Natural killer cell (primary cell): ENCODE results near the gene SIPA1L3. TPM values are rescaled to one million over a fixed set of nuclear protein-coding genes. Genes with fewer than 3 reads are reported as not detected.
A peak's percentile ranks its signal among the peaks of the same experiment; 100 is the strongest.

Source experiments
- ATAC-seq, 3 donors: fragments of 150-1000 bp in 2 of 3; fragments of 200-7000 bp in 1 of 3; cut with Tn5 transposase; 1 replicate in 1 of 3; 2 replicates in 2 of 3; pipeline ENCODE4 v1.10.0; 2021; ENCODE audit warnings: mild to moderate bottlenecking in 2 of 3, moderate library complexity in 2 of 3
- DNase-seq, 2 donors: peaks; one replicate each; pipeline versions ENCODE4 v3.0.0 to v3.0.0-alpha.2; 2013 to 2021; ENCODE audit warnings: mixed read lengths in 1 of 2
- H3K27ac ChIP-seq: one replicate; pipeline ENCODE4 v1.5.1; 2013; ENCODE audit warnings: mild to moderate bottlenecking, low read length
- H3K27me3 ChIP-seq: one replicate; pipeline ENCODE4 v1.6.1; 2013; ENCODE audit warnings: low read length; ENCODE audit not compliant: control insufficient read depth, insufficient read depth
- H3K36me3 ChIP-seq: one replicate; pipeline ENCODE4 v1.6.1; 2013; ENCODE audit warnings: low read length; ENCODE audit not compliant: control insufficient read depth, insufficient read depth
- H3K4me1 ChIP-seq: one replicate; pipeline ENCODE4 v1.6.1; 2013; ENCODE audit warnings: low read length; ENCODE audit not compliant: control insufficient read depth, insufficient read depth
- H3K4me3 ChIP-seq: one replicate; pipeline ENCODE4 v1.5.1; 2013; ENCODE audit warnings: low read length
- H3K9me3 ChIP-seq: one replicate; pipeline ENCODE4 v1.6.1; 2013; ENCODE audit warnings: low read length; ENCODE audit not compliant: control insufficient read depth, insufficient read depth
- H3K27ac Mint-ChIP-seq, 2 donors: one replicate each; pipeline ENCODE4 v1.8.0; 2022; ENCODE audit warnings: mild to moderate bottlenecking in 2 of 2, mixed read lengths in 2 of 2, moderate library complexity in 1 of 2
- H3K27me3 Mint-ChIP-seq, 2 donors: one replicate each; pipeline ENCODE4 v1.8.0; 2022; ENCODE audit warnings: low read depth in 2 of 2, mixed read lengths in 2 of 2
- H3K36me3 Mint-ChIP-seq: one replicate; pipeline ENCODE4 v1.8.0; 2022; ENCODE audit warnings: mixed read lengths
- H3K4me1 Mint-ChIP-seq, 2 donors: one replicate each; pipeline ENCODE4 v1.8.0; 2022; ENCODE audit warnings: mixed read lengths in 2 of 2
- H3K4me3 Mint-ChIP-seq: one replicate; pipeline ENCODE4 v1.8.0; 2022; ENCODE audit warnings: mild to moderate bottlenecking, moderate library complexity, mixed read lengths
- H3K9me3 Mint-ChIP-seq, 2 donors: one replicate each; pipeline ENCODE4 v1.8.0; 2022; ENCODE audit warnings: mixed read lengths in 2 of 2
- WGBS: methylation state at CpG from one replicate; pipeline ENCODE4 v1.1.7; 2013; ENCODE audit warnings: missing lambda C conversion rate; ENCODE audit not compliant: insufficient coverage; 5-methylcytosine and 5-hydroxymethylcytosine counted together
- intact Hi-C: fragments of 100-400 bp; cut with micrococcal nuclease; formaldehyde crosslinking; loops from one replicate; pipeline ENCODE4 v1.14.2; 2022
- total RNA-seq, 4 donors: library from RNA; stranded (reverse); fragments of 120-200 nt in 1 of 4; gene quantifications; one replicate each; pipeline versions ENCODE4 v1.2.3 to v1.2.4, GENCODE V29; 2013 to 2022
- TF ChIP-seq, protein P1 (sequence below): fragments of 200-600 bp; IDR thresholded peaks from one replicate; pipeline ENCODE4 v1.8.0; 2022; ENCODE audit warnings: antibody characterized with exemption

The SIPA1L3 gene
- total RNA-seq, 3 donors from 2014 or later (not counting 1 experiment from before 2014, with no cell fraction given) = 34.4 to 35.8 (median 35.4) TPM

DNA sequence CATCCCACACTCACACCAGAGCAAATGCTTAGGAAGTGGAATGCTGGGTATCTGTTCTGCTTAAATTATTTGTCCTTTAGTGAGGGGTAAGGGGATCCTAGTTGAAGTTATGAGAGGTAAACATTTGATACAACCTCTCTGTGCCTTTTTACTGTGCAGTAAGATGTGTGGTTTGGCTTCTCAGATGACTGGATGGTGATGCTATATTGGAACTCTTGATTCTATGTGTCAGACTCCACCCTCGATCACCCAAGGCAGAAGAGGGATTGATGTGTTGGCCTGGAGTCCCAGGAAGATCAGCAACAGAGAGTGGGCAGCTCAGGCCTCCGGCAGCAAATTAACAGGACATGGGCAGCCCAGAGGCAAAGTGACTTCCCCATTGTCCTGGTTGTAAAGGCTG is 66.7 kb downstream of the SIPA1L3 start:
- H3K9me3 Mint-ChIP-seq = peaks cover 0 to 2% of the 10 kb centered on the region in 2 donors
- no peaks in the 10 kb centered on the region for H3K27me3 Mint-ChIP-seq
- Histone ChIP-seq H3K36me3 (no peaks in the 10 kb centered on the region), H3K27ac (no peak overlapping the region), H3K27me3 (no peaks in the 10 kb centered on the region), H3K9me3 (peaks cover 9% of the 10 kb centered on the region), H3K4me1 (peaks cover 14% of the 10 kb centered on the region), H3K4me3 (no peak overlapping the region)
- intact Hi-C loops = no loop called here
- no peak overlapping the region for H3K4me3 Mint-ChIP-seq
- H3K27ac Mint-ChIP-seq = no peak overlapping the region
- peaks cover 7 to 21% of the 10 kb centered on the region in 2 donors for H3K4me1 Mint-ChIP-seq
- H3K36me3 Mint-ChIP-seq = no peaks in the 10 kb centered on the region
- no peak for DNase-seq
- WGBS = 94% methylated on average over 2 of the region's 2 CpGs
- TF ChIP-seq, protein P1, sequence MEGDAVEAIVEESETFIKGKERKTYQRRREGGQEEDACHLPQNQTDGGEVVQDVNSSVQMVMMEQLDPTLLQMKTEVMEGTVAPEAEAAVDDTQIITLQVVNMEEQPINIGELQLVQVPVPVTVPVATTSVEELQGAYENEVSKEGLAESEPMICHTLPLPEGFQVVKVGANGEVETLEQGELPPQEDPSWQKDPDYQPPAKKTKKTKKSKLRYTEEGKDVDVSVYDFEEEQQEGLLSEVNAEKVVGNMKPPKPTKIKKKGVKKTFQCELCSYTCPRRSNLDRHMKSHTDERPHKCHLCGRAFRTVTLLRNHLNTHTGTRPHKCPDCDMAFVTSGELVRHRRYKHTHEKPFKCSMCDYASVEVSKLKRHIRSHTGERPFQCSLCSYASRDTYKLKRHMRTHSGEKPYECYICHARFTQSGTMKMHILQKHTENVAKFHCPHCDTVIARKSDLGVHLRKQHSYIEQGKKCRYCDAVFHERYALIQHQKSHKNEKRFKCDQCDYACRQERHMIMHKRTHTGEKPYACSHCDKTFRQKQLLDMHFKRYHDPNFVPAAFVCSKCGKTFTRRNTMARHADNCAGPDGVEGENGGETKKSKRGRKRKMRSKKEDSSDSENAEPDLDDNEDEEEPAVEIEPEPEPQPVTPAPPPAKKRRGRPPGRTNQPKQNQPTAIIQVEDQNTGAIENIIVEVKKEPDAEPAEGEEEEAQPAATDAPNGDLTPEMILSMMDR = no peak
- ATAC-seq = no peak

DNA sequence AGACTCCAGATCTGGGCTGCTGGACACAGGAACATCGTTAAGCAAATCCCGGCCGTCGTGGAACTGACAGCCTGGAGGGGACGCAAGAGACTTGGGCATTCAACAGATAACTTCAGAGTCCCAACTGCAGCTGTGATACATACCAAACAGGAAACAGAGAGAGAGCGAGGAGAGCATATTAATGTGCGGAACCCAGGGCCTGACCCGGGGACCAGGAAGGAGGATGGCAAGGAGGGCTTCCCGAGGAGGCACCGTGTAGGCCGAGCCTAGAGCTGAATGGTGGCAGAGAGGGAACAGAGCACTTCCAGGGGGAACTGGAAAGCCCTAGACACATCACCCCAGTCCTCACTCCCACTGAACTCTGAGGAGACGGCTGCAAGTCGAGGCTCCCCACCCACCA is 68.1 kb downstream of the SIPA1L3 start:
- Histone ChIP-seq H3K9me3 (peaks cover 8% of the 10 kb centered on the region), H3K4me1 (peaks cover 19% of the 10 kb centered on the region), H3K36me3 (no peaks in the 10 kb centered on the region), H3K4me3 (no peak overlapping the region), H3K27me3 (no peaks in the 10 kb centered on the region), H3K27ac (peak overlapping the region; percentile 19)
- WGBS = 81% methylated on average over 13 of the region's 13 CpGs
- Mint-ChIP-seq H3K4me1 (peaks cover 0 to 24% of the 10 kb centered on the region in 2 donors), H3K36me3 (no peaks in the 10 kb centered on the region), H3K4me3 (no peak overlapping the region), H3K27ac (no peak overlapping the region), H3K9me3 (peaks cover 0 to 2% of the 10 kb centered on the region in 2 donors), H3K27me3 (no peaks in the 10 kb centered on the region)
- intact Hi-C loops = no loop called here
- TF ChIP-seq, protein P1 = no peak
- no peak for ATAC-seq
- DNase-seq = no peak

DNA sequence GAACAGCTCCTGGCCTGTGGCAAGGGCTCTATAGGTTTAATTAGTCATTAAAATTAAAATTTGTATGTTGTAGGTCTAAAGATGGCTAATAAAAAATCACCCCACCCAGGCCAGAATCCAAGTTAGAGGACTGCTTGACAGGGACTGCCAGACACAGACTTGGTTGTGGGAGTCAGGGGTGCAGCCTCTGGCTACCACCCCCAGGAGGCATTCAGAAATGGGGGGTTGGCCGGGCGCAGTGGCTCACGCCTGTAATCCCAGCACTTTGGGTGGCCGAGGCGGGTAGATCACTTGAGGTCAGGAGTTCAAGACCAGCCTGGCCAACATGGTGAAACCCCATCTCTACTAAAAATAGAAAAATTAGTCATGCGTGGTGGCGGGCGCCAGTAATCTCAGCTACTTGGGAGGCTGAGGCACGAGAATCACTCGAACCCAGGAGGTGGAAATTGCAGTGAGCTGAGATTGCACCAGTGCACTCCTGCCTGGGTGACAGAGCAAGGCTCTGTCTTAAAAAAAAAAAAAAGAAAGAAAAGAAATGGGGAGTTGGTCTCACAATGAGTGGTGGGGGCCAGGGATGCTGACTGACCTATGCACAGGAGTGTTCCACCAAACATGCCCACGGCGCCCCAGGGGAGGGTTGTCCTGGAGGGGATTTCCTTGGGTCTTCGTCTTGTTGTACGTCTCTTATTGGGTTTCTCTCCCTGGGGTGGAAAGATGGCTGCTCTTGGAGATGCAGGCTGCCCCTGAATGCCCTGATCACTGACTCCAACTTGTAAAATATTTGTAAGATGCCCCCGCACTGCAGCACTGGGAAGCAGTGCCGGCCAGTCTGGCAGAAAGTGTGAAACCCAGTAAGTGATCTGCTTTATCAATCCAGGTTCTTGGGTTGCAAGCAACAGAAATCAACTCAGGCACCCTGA is 68.8 kb downstream of the SIPA1L3 start:
- ATAC-seq (no peak), DNase-seq (no peak)
- Histone ChIP-seq H3K9me3 (peaks cover under 1% of the 10 kb centered on the region), H3K27ac (peak overlapping the region; percentile 30), H3K4me3 (no peak overlapping the region), H3K4me1 (peaks cover 25% of the 10 kb centered on the region), H3K27me3 (no peaks in the 10 kb centered on the region), H3K36me3 (no peaks in the 10 kb centered on the region)
- Mint-ChIP-seq H3K27ac (no peak overlapping the region), H3K4me3 (no peak overlapping the region), H3K9me3 (peaks cover 0 to 2% of the 10 kb centered on the region in 2 donors), H3K27me3 (no peaks in the 10 kb centered on the region), H3K36me3 (no peaks in the 10 kb centered on the region), H3K4me1 (peaks cover 0 to 24% of the 10 kb centered on the region in 2 donors)
- TF ChIP-seq, protein P1 = no peak
- 87% methylated on average over 14 of the region's 16 CpGs for WGBS
- intact Hi-C loops = no loop called here
